BJ (cell line): ENCODE measurements around the gene SIX1. TPM values are rescaled to one million over a fixed set of nuclear protein-coding genes. Genes with fewer than 3 reads are reported as not detected.

Experiments
- CTCF ChIA-PET: fragments of 350-600 bp; formaldehyde crosslinking; extraction: SDS; loops from one replicate; lab custom pipeline; 2021; ENCODE audit warnings: antibody characterized with exemption, inconsistent platforms; lab: Yijun Ruan, JAX
- POLR2A ChIA-PET: fragments of 300-600 bp; sonication (Branson Sonifier 250); formaldehyde crosslinking; extraction: SDS; loops from one replicate; lab custom pipeline; 2021; ENCODE audit warnings: antibody characterized with exemption; lab: Charles Lee
- DNase-seq: peaks from one replicate; pipeline ENCODE4 v3.0.0-alpha.2; 2011; ENCODE audit warnings: low read depth
- H3K27me3 ChIP-seq: 2 replicates; pipeline ENCODE4 v1.6.0; 2011; ENCODE audit warnings: low read length; ENCODE audit not compliant: control insufficient read depth, insufficient read depth
- H3K36me3 ChIP-seq: 2 replicates; pipeline ENCODE4 v1.5.1; 2011; ENCODE audit warnings: low read length; ENCODE audit not compliant: control insufficient read depth, insufficient read depth
- H3K4me3 ChIP-seq: 2 replicates; pipeline ENCODE4 v1.5.1; 2011; ENCODE audit warnings: low read depth, mild to moderate bottlenecking, control low read depth, low read length
- CTCF ChIP-seq: IDR thresholded peaks from 2 replicates; pipeline ENCODE4 v1.5.1; 2011; ENCODE audit warnings: low read depth, mild to moderate bottlenecking, control low read depth, inconsistent platforms, low read length, moderate library complexity; ENCODE audit not compliant: insufficient read depth
- polyA plus RNA-seq: library from polyadenylated mRNA; depleted of rRNA; stranded (reverse); fragments of >200 nt; gene quantifications from 2 replicates; pipeline ENCODE4 v1.2.3, GENCODE V29; 2011

The SIX1 gene
- polyA plus RNA-seq, 1 experiment, result 6.1 TPM

- Histone ChIP-seq H3K36me3 (no peaks in the 10 kb centered on the region), H3K27me3 (no peaks in the 10 kb centered on the region), H3K4me3 (no peak overlapping the region)
- POLR2A ChIA-PET, result no interaction called here
- CTCF ChIA-PET, result interaction anchor here (1.0 kb wide), 1 partner anchor 59 kb away, joined by 3 read pairs; no protein-coding TSS in a partner anchor
- DNase-seq, result no peak
- TF ChIP-seq CTCF, result no peak
Measured at GRCh38 chr14:60684203-60684602, 34.9 kb upstream of the SIX1 start.

- DNase-seq, result no peak
- CTCF ChIA-PET, result interaction anchor here (2.0 kb wide), 1 partner anchor 9 kb away, joined by 5 read pairs; no protein-coding TSS in a partner anchor
Measured at GRCh38 chr14:60681271-60681670, 32.0 kb upstream of the SIX1 start.

GRCh38 chr14:60680511-60680910 is 31.2 kb upstream of the SIX1 start:
- POLR2A ChIA-PET, result no interaction called here

More at GRCh38 chr14:60681271-60681670, 32.0 kb upstream of the SIX1 start:
- Histone ChIP-seq H3K27me3 (no peaks in the 10 kb centered on the region), H3K4me3 (no peak overlapping the region), H3K36me3 (no peaks in the 10 kb centered on the region)
- no peak for TF ChIP-seq CTCF
- POLR2A ChIA-PET, result interaction anchor here (0.6 to 0.8 kb wide), 2 partner anchors 23 to 1073 kb away, joined by 3 read pairs; no protein-coding TSS in a partner anchor

GRCh38 chr14:60679566-60680258 is 30.4 kb upstream of the SIX1 start:
- Histone ChIP-seq H3K36me3 (no peaks in the 10 kb centered on the region), H3K4me3 (no peak overlapping the region), H3K27me3 (no peaks in the 10 kb centered on the region)
- ChIA-PET POLR2A (no interaction called here), CTCF (no interaction called here)
- TF ChIP-seq CTCF, result no peak
- DNase-seq, result no peak

More at GRCh38 chr14:60680511-60680910, 31.2 kb upstream of the SIX1 start:
- Histone ChIP-seq H3K27me3 (no peaks in the 10 kb centered on the region), H3K36me3 (no peaks in the 10 kb centered on the region), H3K4me3 (no peak overlapping the region)
- no peak for TF ChIP-seq CTCF
- DNase-seq, result no peak
- CTCF ChIA-PET, result no interaction called here

GRCh38 chr14:60677701-60678100 is 28.4 kb upstream of the SIX1 start:
- Histone ChIP-seq H3K27me3 (no peaks in the 10 kb centered on the region), H3K4me3 (no peak overlapping the region), H3K36me3 (no peaks in the 10 kb centered on the region)
- DNase-seq, result no peak
- POLR2A ChIA-PET, result no interaction called here
- CTCF ChIA-PET, result interaction anchor here (0.6 to 0.7 kb wide), 3 partner anchors 21 to 375 kb away, joined by 3 read pairs; no protein-coding TSS in a partner anchor
- no peak for TF ChIP-seq CTCF
